Right ventricle myocardium inferior (tissue), 1 donor: ENCODE results near the gene SLC39A7. TPM values are rescaled to one million over a fixed set of nuclear protein-coding genes. Genes with fewer than 3 reads are reported as not detected.
"Not testable (repeated sequence)": the region's sequence is repeated elsewhere in the genome, so short reads cannot be mapped to it uniquely, and the experiment has no call there.

Source experiments
- ATAC-seq: fragments of 200-7000 bp; cut with Tn5 transposase; one replicate; pipeline ENCODE4 v1.9.1; 2020; ENCODE audit warnings: mild to moderate bottlenecking, moderate library complexity
- DNase-seq: peaks from one replicate; pipeline ENCODE4 v3.0.0; 2021; ENCODE audit errors: missing footprints
- intact Hi-C: fragments of 100-400 bp; cut with DNase I; formaldehyde crosslinking; loops from one replicate; pipeline ENCODE4 v1.11.0; 2022
- total RNA-seq: library from RNA; stranded (reverse); fragmentation: NEBNext Ultra II Directional; extraction: Animal tissue kit (Norgen Biotek cat#: 25700); gene quantifications from one replicate; pipeline ENCODE4 v1.2.1, GENCODE V29; 2021
- donor health status: DM: no; HTN: yes; CAD: no; lungs with severe emphysema.

SLC39A7 gene
- total RNA-seq, 1 donor from 2014 or later, result 55.4 TPM

DNA sequence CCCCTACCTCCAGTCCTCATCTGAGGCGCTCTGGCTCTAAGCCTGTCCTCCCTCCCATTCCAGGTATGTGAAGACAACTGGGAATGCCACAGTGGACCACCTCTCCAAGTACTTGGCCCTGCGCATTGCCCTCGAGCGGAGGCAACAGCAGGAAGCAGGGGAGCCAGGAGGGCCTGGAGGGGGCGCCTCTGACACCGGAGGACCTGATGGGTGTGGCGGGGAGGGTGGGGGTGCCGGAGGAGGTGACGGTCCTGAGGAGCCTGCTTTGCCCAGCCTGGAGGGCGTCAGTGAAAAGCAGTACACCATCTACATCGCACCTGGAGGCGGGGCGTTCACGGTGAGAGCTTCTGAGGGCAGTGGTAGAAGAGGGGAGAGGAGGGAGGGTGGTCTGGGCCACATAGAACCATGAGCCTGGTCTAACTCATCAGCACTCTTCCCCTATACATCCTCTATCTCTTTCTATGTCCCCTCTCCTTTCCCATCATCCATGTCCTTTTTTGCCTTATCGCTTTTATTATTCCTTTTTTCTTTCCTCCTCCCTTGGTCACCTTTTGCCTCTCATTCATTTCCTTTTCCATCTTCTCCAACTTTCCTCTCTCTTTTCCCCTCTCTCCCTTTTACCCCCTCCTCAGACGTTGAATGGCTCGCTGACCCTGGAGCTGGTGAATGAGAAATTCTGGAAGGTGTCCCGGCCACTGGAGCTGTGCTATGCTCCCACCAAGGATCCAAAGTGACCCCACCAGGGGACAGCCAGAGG is 11.2 kb downstream of the SLC39A7 start:
- intact Hi-C loops, result no loop called here
- ATAC-seq (no peak), DNase-seq (no peak)

DNA sequence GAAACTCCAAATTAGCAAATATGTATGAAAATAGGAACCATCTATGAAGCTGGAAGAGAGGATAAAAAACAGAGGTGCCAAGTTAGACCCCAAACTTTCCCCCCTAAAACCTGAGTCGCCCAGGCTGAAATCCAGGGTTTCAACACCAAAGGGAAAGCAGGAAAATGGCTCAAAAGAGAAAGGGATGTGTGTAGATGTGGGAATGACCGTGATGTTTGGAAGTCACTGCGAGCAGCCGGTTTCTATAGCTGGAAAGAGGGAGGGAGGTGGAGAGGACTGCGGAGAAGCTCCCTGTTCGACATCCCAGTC is 12.1 kb downstream of the SLC39A7 start:
- intact Hi-C loops, result no loop called here
- ATAC-seq (no peak), DNase-seq (no peak)

DNA sequence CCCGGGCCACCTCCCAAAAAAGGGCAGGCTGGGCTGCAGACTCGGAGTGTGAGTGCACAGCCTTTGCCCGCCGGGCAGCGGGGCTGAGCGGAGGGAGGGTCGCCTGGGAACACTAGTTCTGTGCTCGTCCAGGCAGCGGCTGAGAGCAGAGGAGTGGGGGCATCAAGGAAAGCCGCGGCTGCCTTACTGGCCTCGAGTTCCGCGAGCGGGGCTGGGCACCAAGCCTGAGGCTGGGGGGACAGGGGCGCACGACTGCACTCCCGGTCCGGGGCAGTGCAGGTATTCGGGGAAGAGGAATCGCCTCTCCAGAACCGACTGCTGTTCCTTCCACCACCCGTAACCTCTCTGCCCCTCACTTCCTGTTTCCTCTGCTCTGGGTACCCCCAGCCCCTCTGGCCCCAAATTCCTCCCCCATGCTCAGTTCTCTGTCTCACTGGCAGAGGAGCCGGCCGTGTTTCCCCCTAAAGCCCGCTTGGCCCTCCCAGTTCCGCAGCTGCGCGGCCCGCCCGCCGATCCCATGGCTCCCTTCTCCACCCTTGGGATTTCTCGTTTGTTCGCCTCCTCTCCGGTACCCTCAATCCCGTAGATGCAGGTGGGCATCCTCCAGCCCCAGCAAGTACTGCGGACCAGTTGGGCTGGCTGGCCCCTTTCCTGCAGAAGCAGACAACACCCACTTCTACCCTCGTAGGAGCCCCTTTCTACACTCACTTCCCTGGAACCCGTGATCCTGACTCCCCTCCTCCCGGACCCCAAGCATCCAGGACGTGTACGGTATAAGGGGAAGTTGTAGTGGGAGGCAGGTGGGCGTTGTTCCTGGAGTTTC is 12.7 kb downstream of the SLC39A7 start:
- DNase-seq (peak; percentile 65), ATAC-seq (peak; percentile 49)
- intact Hi-C loops, result no loop called here

DNA sequence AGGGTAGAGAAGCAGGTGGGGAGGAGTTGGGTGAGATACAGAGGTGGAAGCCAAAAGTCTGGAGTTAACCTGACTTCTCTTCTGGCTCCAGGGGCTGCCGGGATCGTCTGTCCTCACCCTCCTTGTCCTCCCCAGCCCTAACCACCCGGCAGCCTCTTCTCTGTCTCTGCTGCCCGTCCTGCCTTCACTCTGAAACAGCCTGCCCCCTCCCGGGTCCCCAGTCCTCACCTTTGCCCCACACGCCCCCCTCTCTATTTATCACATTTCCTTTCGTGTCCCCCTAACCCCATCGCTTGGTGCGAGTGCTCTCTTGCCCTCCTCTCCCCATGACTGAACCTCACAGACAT is 13.3 kb downstream of the SLC39A7 start:
- intact Hi-C loops, result no loop called here
- DNase-seq (no peak), ATAC-seq (no peak)

DNA sequence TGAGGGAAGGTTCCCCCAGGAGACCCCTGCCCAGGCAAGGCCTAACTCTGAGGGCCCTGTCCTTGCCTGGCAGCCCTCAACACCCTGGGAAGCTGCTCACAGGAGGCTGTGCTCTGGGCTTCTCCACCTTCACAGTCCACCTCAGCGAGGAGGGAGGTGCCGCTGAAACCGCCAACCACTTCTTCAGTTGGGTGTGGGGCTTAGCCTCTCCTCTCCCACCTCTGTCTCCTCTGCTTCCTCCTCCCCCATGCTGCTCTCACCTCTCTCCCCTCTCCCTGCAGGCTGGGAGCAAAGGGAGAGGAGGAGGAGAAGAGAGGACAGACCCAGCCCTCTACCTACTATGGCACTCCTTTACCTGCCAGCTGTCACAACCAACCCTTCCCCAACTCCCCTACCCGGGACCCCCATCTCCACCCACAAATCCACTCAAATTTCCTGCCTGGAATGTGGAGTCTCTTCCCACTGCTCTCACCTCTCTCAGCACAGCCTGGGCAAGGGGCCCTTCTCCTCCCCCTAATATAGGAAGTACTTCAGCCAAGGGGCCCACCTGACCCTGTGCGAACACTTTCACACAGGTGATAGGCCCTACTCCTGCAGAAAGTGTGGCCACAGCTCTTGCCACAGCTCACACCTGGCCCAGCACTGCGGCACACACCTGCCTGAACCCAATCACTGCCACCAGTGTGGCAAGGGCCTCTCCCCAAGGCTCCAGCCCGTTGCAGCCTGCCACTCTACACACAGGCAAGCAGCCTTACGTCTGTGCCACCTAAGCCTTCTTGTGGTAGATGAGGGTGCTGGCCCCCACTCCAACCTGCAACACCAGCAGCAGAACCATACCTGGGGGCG is 14.8 kb downstream of the SLC39A7 start:
- intact Hi-C loops, result no loop called here

DNA sequence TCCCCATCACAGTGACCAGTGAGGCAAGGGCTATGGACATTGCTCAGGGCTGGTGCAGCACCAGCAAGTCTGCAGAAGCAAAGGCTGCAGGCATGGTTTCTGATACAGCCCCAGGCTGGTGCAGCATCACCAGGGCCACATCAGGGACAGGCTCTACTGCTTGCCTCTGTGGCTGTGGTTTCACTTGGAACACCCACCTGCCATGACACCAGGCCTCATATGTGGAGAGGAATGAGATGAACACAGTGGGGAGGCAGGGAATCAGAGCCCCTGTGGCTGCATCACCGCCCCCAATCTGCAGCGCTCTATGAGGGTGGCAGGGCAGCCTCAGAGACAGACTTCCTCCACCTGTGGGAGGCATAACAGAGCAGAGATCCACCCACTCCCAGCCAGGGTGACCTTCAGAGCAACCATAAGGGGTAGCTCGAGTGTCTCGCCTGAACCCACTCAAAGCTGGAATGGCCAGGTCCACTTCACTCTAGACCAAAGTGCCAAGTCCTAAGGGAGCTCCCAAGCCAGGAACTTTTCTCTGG is 15.5 kb downstream of the SLC39A7 start:
- no peak for DNase-seq
- intact Hi-C loops, result no loop called here
- ATAC-seq, result no peak

More for the DNA sequence above, 14.8 kb downstream of the SLC39A7 start:
- DNase-seq, result no peak
- no peak for ATAC-seq

DNA sequence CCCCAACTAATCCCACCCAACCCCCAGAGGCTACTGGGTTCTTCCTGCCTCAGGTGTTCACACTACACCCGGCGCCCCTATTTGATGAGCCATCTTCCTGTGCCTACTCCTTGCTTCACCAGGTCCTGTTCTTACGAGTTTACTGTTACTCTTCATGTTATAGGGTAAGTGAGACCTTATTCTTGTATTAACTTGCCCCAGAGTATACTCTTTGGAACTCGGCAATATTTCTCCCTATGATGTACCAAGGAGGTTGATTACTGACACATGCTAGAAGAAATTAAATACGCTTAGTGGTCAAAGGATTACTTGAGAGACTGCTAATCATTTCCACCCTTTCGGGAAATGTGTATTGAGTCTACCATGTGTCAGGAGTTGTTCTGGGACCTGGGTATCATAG is 16.6 kb downstream of the SLC39A7 start:
- no peak for ATAC-seq
- intact Hi-C loops, result no loop called here

DNA sequence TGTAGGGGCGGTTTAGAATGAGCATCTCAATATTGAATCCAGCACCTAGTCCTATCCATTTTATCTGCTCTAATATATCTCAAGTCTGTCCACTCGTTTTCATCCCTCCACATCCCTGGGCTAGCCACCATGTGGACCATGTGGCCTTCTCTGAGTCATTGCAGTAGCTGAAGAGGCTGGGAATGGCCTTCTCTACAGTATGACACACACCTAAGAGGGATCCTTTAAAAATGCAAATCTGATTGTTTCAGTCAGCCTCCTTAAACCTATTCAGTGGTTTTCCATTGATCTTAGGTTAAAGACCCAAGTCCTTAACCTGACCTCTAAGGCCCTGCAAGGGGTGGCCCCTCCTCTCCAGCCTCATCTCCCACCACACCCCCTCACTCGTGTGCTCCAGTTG is 17.0 kb downstream of the SLC39A7 start:
- ATAC-seq, result no peak
- DNase-seq, result no peak
- intact Hi-C loops, result no loop called here

More for the DNA sequence above, 16.6 kb downstream of the SLC39A7 start:
- no peak for DNase-seq

DNA sequence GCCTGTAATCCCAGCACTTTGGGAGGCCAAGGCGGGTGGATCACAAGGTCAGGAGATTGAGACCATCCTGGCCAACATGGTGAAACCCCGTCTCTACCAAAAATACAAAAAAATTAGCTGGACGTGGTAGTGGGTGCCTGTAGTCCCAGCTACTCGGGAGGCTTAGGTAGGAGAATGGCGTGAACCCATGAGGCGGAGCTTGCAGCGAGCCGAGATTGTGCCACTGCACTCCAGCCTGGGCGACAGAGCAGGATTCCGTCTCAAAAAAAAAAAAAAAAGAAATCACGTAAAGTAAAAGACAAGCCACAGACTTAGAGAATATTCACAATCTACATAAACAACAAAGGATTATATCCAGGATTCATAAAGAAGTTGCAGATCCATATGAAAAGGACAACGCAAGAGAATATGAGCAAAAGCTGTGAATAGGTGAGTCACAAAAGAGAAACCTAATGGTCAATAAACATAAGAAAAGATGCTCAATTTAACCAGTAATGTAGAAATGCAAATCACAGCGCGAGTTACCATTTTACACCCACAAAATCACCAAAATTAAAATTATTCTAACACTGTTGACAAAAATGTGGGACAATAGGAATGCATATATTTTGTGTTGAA is 25.9 kb downstream of the SLC39A7 start:
- DNase-seq, intact Hi-C loops, ATAC-seq: not testable (repeated sequence)

DNA sequence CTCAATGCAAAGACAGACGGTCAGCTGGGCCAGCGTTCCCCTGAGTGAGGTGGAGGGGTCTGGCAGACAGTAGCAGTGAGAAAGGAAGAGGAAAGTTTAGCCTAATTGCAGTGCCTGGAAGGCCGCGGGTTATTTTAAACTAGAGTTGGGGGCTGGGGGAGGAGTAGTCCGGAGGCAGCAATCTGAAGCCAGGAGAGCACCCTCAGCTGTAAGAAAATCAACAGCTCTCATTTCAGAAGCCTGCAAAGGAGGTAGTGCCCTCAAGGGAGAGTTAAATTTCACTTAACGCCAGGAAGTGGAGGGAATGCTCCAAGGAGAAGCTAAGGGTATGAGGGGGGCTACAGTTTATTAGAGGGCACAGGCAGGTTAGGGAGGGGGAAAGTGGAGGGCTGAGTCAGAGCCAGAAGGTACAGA is 34.6 kb downstream of the SLC39A7 start:
- no peak for DNase-seq
- intact Hi-C loops, result no loop called here
- no peak for ATAC-seq

DNA sequence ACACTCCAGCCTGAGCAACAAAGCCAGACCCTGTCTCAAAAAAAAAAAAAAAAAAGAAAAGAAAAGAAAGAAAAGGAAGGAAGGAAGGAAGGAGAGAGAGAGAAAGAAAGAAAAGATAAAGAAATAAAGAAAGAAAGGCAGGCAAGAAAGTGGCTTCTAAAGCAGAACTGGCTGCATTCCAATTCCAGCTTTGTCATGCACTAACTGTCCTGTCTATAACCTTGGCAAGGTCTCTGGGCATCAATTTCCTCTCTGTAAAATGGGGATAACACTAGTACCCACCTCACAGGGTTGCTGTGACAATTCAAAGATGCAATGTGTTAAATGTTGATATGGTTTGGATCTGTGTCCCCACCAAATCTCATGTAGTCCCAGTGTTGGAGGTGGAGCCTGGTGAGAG is 35.7 kb downstream of the SLC39A7 start:
- intact Hi-C loops, result no loop called here
- DNase-seq (no peak), ATAC-seq (no peak)

DNA sequence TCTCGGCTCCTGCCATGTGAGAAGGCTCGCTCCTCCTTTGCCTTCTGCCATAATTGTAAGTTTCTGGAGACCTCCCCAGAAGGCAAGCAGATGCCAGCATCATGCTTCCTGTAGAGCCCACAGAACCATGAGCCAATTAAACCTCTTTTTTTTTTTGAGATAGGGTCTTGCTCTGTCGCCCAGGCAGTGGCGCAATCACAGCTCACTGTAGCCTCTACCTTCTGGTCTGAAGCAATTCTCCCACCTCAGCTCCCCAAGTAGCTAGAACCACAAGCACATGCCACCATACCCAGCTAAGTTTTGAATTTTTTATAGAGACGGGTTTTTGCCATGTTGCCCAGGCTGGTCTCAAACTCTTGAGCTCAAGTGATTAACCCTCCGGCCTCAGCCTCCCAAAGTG is 36.2 kb downstream of the SLC39A7 start:
- ATAC-seq (no peak), DNase-seq (no peak)
- intact Hi-C loops, result no loop called here

DNA sequence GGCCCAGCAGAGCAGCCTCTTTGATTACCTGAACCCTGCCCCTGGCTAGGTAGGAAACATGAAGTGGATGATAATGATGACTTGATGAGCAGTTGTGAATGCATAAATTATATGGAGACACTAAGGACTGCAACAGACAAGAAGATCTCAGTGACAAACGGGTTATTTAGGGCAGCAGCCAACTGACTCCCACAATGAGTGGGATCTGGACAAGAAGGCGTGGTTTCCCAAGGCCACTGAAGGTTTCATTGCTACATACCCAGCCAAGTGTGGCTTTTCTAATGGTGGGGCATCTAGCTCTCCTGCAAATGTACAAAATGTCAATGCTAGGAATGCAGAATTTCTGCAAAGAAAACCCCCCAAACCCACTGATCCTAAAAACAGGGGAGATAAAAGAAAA is 37.1 kb downstream of the SLC39A7 start:
- no peak for DNase-seq
- ATAC-seq, result no peak
- intact Hi-C loops, result no loop called here

DNA sequence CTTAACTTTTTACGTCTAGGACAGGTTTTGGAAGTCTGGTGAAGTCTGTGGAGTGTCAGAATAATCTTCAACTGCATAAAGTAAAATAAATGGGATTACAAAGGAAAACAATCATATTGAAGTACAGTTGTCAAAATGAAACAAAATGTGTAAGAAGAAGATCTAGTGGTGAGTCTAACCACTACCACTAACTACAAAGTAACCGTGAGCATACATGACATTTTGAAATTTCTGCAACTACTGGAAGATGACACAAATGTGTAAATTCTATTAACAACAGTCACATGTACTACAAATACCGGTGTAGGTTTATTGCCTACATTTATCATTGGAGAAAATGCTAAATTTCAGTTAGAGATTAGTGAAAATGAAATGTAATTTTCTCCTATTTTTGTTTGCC is 41.3 kb downstream of the SLC39A7 start:
- DNase-seq, result no peak
- no peak for ATAC-seq
- intact Hi-C loops, result no loop called here

DNA sequence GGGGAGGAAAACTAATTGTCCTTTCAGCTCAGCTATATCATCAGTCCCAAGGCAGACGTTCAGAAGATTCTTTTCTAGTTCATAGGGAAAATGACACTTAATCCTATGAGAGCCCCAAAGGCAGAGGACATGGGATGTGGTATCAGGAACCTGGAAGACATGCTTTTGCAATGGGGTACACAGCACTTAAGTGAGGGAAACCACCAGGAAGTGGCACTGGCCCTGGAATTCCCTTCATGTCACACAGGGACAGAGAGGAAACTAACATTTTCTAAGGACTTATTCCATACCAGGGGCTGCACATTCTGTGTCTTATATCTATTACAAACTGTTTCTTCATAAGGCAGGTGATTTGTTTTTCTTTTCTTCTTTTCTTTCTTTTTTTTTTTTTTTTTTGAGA is 42.8 kb downstream of the SLC39A7 start:
- DNase-seq (no peak), ATAC-seq (no peak)
- intact Hi-C loops, result no loop called here

DNA sequence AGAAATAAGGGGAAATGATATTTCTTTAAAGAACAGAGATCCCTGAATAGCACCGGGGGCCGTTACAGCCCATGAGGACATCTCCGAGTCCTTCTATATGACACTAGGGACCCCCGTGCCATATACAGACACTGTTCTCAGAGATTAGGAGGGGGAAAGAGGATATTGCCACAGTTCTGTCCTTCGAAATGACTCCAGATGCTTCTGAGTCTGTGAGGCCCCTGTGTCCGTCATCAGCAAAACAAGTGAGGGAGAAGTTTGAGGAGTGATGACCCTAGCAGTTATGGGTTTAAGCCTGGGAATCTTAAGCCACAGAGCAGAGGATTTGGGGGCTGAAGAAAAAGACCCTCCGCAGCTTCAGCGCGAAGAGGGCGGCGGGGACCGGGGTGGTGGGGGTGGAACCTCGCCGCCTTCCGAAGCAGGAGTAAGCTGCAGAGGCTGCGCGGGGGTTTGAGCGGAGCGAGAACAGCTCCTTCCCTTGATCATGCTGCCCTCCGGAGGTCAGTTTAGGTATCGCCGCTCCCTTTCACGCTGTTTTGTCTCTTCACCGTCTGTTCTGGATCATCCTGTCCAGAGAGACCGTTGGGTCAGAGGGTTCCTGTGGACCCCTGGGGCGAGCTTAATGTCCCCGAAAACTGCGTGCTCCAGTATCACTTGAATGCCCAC is 47.4 kb downstream of the SLC39A7 start:
- peak; percentile 95 for DNase-seq
- ATAC-seq, result peak; percentile 79
- intact Hi-C loops, result loop anchor here (1.0 to 5.0 kb wide), 6 partner anchors 39 to 361 kb away; partner anchors contain the start of genes RING1, RXRB and SLC39A7

DNA sequence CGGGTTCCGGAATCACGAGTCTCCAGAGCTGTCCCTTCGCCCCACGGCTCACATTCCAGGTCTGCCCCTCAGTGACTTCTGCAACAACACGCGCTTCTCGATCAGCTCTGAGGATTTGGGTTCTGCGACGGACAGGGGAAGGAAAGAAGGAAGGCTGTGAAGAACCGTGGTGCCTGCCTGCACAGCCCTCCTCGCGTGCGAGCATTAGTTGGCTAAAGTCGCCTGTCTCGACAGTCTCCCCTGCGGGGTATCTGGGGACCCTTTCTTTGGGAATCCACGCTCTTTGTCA is 47.9 kb downstream of the SLC39A7 start:
- intact Hi-C loops, result loop anchor here (1.0 to 5.0 kb wide), 6 partner anchors 40 to 361 kb away; partner anchors contain the start of genes RING1, RXRB and SLC39A7
- peak; percentile 3 for ATAC-seq
- no peak for DNase-seq
